NT2/D1 (cell line): ENCODE measurements around the gene SSMEM1.

Experiments used
- SUZ12 ChIP-seq: IDR thresholded peaks from 2 replicates; pipeline ENCODE4 v1.6.1; 2011; ENCODE audit not compliant: insufficient read length, insufficient read depth; ENCODE audit errors: extremely low read depth
- YY1 ChIP-seq: IDR thresholded peaks from 2 replicates; pipeline ENCODE4 v1.6.1; 2011; ENCODE audit not compliant: insufficient read length, insufficient read depth
- ZNF274 ChIP-seq: IDR thresholded peaks from 2 replicates; pipeline ENCODE4 v1.6.1; 2011; ENCODE audit warnings: mild to moderate bottlenecking, low read depth, low read length

DNA sequence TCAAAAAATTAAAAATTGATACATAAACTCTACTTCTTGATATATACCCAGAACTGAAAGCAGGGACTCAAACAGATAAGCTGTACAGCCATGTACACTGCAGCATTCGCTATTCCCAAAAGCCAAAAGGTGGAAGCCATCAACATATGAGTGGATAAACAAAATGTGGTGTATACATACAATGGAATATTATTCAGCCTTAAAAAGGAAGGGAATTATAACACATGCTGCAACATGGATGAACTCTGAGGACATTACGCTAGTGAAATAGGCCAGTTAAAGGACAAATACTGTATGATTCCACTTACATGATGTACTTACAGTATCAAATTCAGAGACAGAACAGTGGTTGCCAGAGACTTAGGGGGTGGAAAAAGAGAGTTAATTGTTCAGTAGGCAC, 10.6 kb upstream of the SSMEM1 start:
- TF ChIP-seq YY1 = no peak
- no peak for TF ChIP-seq SUZ12
- TF ChIP-seq ZNF274 = no peak
